ENCODE data around the gene PGA3.
"Not testable (repeated sequence)": the region's sequence is repeated elsewhere in the genome, so short reads cannot be mapped to it uniquely, and the experiment has no call there.

DNA sequence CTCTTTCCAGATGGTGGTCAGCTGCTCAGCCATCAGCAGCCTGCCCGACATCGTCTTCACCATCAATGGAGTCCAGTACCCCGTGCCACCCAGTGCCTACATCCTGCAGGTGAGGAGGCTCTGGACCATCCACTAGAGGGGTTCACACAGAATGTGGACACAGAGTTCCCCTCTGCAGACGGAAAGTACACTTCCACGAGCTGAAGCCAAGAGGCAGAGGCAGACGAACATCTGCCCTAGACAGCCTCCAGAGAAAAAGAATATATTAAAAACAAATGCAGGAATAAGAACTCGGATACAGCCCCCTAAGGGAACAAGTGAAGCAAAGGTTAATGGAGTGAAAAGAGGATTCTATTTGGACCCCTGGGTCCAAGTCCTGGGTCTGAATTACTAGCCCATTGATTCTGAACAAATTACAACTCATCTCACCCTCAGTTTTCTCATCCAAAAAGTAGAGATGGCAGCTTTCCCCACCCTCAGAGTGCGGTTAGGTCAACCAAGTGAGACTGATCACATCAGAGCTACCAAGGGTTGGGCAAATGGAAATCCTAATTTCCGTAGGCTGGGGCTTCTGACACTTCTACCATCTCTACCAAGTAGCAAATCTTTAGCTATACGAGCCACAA lies 8.1 kb downstream of the PGA3 start:
- not testable (repeated sequence) for TF ChIP-seq YY1 (IDR thresholded peaks at IDR 0.05; ENCODE audit: insufficient read depth, insufficient read length); ZNF274 (IDR thresholded peaks at IDR 0.05; ENCODE audit: low read depth, low read length)

Measured in NT2/D1 (cell line).